ENCODE results near the gene HACD3.

- TF ChIP-seq, protein P1, sequence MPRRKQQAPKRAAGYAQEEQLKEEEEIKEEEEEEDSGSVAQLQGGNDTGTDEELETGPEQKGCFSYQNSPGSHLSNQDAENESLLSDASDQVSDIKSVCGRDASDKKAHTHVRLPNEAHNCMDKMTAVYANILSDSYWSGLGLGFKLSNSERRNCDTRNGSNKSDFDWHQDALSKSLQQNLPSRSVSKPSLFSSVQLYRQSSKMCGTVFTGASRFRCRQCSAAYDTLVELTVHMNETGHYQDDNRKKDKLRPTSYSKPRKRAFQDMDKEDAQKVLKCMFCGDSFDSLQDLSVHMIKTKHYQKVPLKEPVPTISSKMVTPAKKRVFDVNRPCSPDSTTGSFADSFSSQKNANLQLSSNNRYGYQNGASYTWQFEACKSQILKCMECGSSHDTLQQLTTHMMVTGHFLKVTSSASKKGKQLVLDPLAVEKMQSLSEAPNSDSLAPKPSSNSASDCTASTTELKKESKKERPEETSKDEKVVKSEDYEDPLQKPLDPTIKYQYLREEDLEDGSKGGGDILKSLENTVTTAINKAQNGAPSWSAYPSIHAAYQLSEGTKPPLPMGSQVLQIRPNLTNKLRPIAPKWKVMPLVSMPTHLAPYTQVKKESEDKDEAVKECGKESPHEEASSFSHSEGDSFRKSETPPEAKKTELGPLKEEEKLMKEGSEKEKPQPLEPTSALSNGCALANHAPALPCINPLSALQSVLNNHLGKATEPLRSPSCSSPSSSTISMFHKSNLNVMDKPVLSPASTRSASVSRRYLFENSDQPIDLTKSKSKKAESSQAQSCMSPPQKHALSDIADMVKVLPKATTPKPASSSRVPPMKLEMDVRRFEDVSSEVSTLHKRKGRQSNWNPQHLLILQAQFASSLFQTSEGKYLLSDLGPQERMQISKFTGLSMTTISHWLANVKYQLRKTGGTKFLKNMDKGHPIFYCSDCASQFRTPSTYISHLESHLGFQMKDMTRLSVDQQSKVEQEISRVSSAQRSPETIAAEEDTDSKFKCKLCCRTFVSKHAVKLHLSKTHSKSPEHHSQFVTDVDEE (CRISPR knock-in tag; IDR thresholded peaks at IDR 0.05) = no peak
- TF ChIP-seq ZNF8 (CRISPR knock-in tag; IDR thresholded peaks at IDR 0.05) (no peak), ZNF565 (CRISPR knock-in tag; conservative IDR thresholded peaks at IDR 0.05; ENCODE audit: low read depth) (no peak), ZFP30 (CRISPR knock-in tag; IDR thresholded peaks at IDR 0.05) (no peak), ISL1 (CRISPR knock-in tag; IDR thresholded peaks at IDR 0.05) (no peak), ZNF70 (CRISPR knock-in tag; IDR thresholded peaks at IDR 0.05) (no peak), TCF4 (CRISPR knock-in tag; IDR thresholded peaks at IDR 0.05; ENCODE audit: borderline replicate concordance) (no peak), CREB5 (CRISPR knock-in tag; IDR thresholded peaks at IDR 0.05; ENCODE audit: low read depth) (no peak), OSR1 (CRISPR knock-in tag; IDR thresholded peaks at IDR 0.05) (no peak), BACH2 (CRISPR knock-in tag; IDR thresholded peaks at IDR 0.05; ENCODE audit: borderline replicate concordance) (no peak), ZFP3 (CRISPR knock-in tag; IDR thresholded peaks at IDR 0.05) (no peak), ZC3H10 (CRISPR knock-in tag; IDR thresholded peaks at IDR 0.05) (no peak)
- TF ChIP-seq, protein P2, sequence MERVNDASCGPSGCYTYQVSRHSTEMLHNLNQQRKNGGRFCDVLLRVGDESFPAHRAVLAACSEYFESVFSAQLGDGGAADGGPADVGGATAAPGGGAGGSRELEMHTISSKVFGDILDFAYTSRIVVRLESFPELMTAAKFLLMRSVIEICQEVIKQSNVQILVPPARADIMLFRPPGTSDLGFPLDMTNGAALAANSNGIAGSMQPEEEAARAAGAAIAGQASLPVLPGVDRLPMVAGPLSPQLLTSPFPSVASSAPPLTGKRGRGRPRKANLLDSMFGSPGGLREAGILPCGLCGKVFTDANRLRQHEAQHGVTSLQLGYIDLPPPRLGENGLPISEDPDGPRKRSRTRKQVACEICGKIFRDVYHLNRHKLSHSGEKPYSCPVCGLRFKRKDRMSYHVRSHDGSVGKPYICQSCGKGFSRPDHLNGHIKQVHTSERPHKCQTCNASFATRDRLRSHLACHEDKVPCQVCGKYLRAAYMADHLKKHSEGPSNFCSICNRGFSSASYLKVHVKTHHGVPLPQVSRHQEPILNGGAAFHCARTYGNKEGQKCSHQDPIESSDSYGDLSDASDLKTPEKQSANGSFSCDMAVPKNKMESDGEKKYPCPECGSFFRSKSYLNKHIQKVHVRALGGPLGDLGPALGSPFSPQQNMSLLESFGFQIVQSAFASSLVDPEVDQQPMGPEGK (CRISPR knock-in tag; IDR thresholded peaks at IDR 0.05; ENCODE audit: borderline replicate concordance) = no peak
- TF ChIP-seq, protein P3, sequence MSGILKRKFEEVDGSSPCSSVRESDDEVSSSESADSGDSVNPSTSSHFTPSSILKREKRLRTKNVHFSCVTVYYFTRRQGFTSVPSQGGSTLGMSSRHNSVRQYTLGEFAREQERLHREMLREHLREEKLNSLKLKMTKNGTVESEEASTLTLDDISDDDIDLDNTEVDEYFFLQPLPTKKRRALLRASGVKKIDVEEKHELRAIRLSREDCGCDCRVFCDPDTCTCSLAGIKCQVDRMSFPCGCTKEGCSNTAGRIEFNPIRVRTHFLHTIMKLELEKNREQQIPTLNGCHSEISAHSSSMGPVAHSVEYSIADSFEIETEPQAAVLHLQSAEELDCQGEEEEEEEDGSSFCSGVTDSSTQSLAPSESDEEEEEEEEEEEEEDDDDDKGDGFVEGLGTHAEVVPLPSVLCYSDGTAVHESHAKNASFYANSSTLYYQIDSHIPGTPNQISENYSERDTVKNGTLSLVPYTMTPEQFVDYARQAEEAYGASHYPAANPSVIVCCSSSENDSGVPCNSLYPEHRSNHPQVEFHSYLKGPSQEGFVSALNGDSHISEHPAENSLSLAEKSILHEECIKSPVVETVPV (CRISPR knock-in tag; IDR thresholded peaks at IDR 0.05) = no peak
Observed at GRCh38 chr15:65579762-65580161, 49.5 kb downstream of the HACD3 start.
